GM23338 (cell line): Measurements from ENCODE around the gene PDE1A. TPM values are rescaled to one million over a fixed set of nuclear protein-coding genes. Genes with fewer than 3 reads are reported as not detected.
A peak's percentile ranks its signal among the peaks of the same experiment; 100 is the strongest.

Experiments
- ATAC-seq: fragments of 200-7000 bp; cut with Tn5 transposase; 3 replicates; pipeline ENCODE4 v1.9.1; 2020
- DNase-seq: peaks from one replicate; pipeline ENCODE4 v3.0.0-alpha.2; 2015; ENCODE audit warnings: low spot score
- H2AFZ ChIP-seq: fragments of 200-600 bp; sonication (generic); 2 replicates; pipeline ENCODE4 v1.8.0; 2016; ENCODE audit warnings: antibody characterized with exemption, mild to moderate bottlenecking, moderate library complexity
- H3F3A ChIP-seq: fragments of 200-600 bp; sonication (generic); replicated peaks from 2 replicates; pipeline ENCODE4 v1.8.0; 2017; ENCODE audit warnings: antibody characterized with exemption, mixed run types, low read depth
- H3K27ac ChIP-seq: fragments of 200-600 bp; sonication (generic); 2 replicates; pipeline ENCODE4 v1.6.1; 2016; ENCODE audit warnings: low read depth
- H3K27me3 ChIP-seq: fragments of 200-600 bp; sonication (generic); 2 replicates; pipeline ENCODE4 v1.8.0; 2016; ENCODE audit warnings: mild to moderate bottlenecking, mixed run types, moderate library complexity; ENCODE audit not compliant: insufficient read depth
- H3K36me3 ChIP-seq: fragments of 200-600 bp; sonication (generic); 2 replicates; pipeline ENCODE4 v1.8.0; 2016; ENCODE audit warnings: mild to moderate bottlenecking; ENCODE audit not compliant: insufficient read depth
- H3K4me1 ChIP-seq: fragments of 200-600 bp; sonication (generic); 2 replicates; pipeline ENCODE4 v1.8.0; 2016; ENCODE audit warnings: mild to moderate bottlenecking, moderate library complexity; ENCODE audit not compliant: insufficient read depth
- H3K4me2 ChIP-seq: fragments of 200-600 bp; sonication (generic); 2 replicates; pipeline ENCODE4 v1.7.1; 2017; ENCODE audit warnings: mixed run types
- H3K4me3 ChIP-seq: fragments of 200-600 bp; sonication (generic); 2 replicates; pipeline ENCODE4 v1.6.1; 2016; ENCODE audit warnings: mixed run types
- H3K79me2 ChIP-seq: fragments of 200-600 bp; sonication (generic); replicated peaks from 2 replicates; pipeline ENCODE4 v1.8.0; 2017; ENCODE audit warnings: mild to moderate bottlenecking; ENCODE audit not compliant: insufficient read depth
- H3K9me2 ChIP-seq: fragments of 200-600 bp; sonication (generic); 2 replicates; pipeline ENCODE4 v1.8.0; 2017; ENCODE audit not compliant: insufficient read depth
- H4K20me1 ChIP-seq: fragments of 200-600 bp; sonication (generic); replicated peaks from 2 replicates; pipeline ENCODE4 v1.8.0; 2017; ENCODE audit warnings: mild to moderate bottlenecking; ENCODE audit not compliant: insufficient read depth
- H3K27ac Mint-ChIP-seq: 2 replicates; pipeline ENCODE4 v1.8.0; 2020; ENCODE audit warnings: inconsistent platforms, mild to moderate bottlenecking, moderate library complexity, mixed read lengths
- H3K27me3 Mint-ChIP-seq: 3 replicates; pipeline ENCODE4 v1.8.0; 2022; ENCODE audit warnings: low read depth, mild to moderate bottlenecking, moderate library complexity, mixed read lengths, inconsistent platforms; ENCODE audit not compliant: insufficient read depth, poor library complexity
- H3K36me3 Mint-ChIP-seq: 3 replicates; pipeline ENCODE4 v1.8.0; 2021; ENCODE audit warnings: low read depth, mild to moderate bottlenecking, inconsistent platforms, moderate library complexity, mixed read lengths
- H3K4me1 Mint-ChIP-seq: 3 replicates; pipeline ENCODE4 v1.8.0; 2020; ENCODE audit warnings: mild to moderate bottlenecking, inconsistent platforms, mixed read lengths
- H3K4me3 Mint-ChIP-seq: 3 replicates; pipeline ENCODE4 v1.8.0; 2021; ENCODE audit warnings: moderate library complexity, mild to moderate bottlenecking, inconsistent platforms, mixed read lengths
- H3K9me3 Mint-ChIP-seq: 3 replicates; pipeline ENCODE4 v1.8.0; 2020; ENCODE audit warnings: moderate library complexity, mild to moderate bottlenecking, inconsistent platforms, mixed read lengths
- CTCF ChIP-seq, 2 experiments: fragments of 200-600 bp in 1 of 2; sonication (generic) in 1 of 2; conservative IDR thresholded peaks; 2 replicates each; pipeline versions ENCODE4 v1.5.1 to v1.6.1; 2016 to 2017; ENCODE audit warnings: antibody characterized with exemption in 2 of 2, low read depth in 2 of 2, mild to moderate bottlenecking in 2 of 2, moderate library complexity in 1 of 2
- REST ChIP-seq: IDR thresholded peaks from one replicate; pipeline ENCODE4 v1.6.1; 2018; ENCODE audit warnings: antibody characterized with exemption; ENCODE audit not compliant: unreplicated experiment
- STAT1 ChIP-seq: IDR thresholded peaks from one replicate; pipeline ENCODE4 v1.6.1; 2016; ENCODE audit warnings: antibody characterized with exemption; ENCODE audit not compliant: unreplicated experiment
- ZNF114 ChIP-seq: fragments of 250-450 bp; sonication (Bioruptor Pico); IDR thresholded peaks from 2 replicates; pipeline ENCODE4 v1.5.0; 2020; ENCODE audit warnings: mild to moderate bottlenecking, moderate library complexity
- ZNF331 ChIP-seq: fragments of 250-450 bp; sonication (Bioruptor Pico); IDR thresholded peaks from 2 replicates; pipeline ENCODE4 v1.5.0; 2020; ENCODE audit warnings: low read depth, mild to moderate bottlenecking, moderate library complexity
- ZNF462 ChIP-seq: fragments of 250-450 bp; sonication (Bioruptor Pico); IDR thresholded peaks from 2 replicates; pipeline ENCODE4 v1.5.0; 2020; ENCODE audit warnings: mild to moderate bottlenecking, moderate library complexity
- polyA plus RNA-seq: library from polyadenylated mRNA; unstranded; fragments of >200 nt; fragmentation: Nextera tagmentation; extraction: Ambion mirVana; gene quantifications from 2 replicates; pipeline ENCODE4 v1.2.1, GENCODE V29; 2016
- total RNA-seq: library from RNA; depleted of rRNA; stranded (reverse); fragments of >200 nt; shearing (Covaris generic); gene quantifications from 2 replicates; pipeline ENCODE4 v1.2.3, GENCODE V29; 2014

The PDE1A gene
- total and polyA plus RNA-seq, 2 experiments from 2014 or later: 0.28 to 0.31 TPM

GRCh38 chr2:182299632-182300031 lies 127.2 kb downstream of the PDE1A start (continued):
- TF ChIP-seq REST: no peak
- no peak for TF ChIP-seq STAT1
- no peak for TF ChIP-seq CTCF (conservative IDR thresholded peaks at IDR 0.05; ENCODE audit: low read depth in 2 of 2)

- Mint-ChIP-seq H3K27ac (no peak overlapping the region), H3K4me3 (no peak overlapping the region), H3K36me3 (no peaks in the 10 kb centered on the region), H3K4me1 (no peaks in the 10 kb centered on the region), H3K27me3 (no peaks in the 10 kb centered on the region), H3K9me3 (no peaks in the 10 kb centered on the region)
- Histone ChIP-seq H2AFZ (0 out of 2 replicates have a peak overlapping the region, but pooled peaks have one; percentile 38), H3K27me3 (no peaks in the 10 kb centered on the region), H4K20me1 (no peaks in the 10 kb centered on the region), H3K9me2 (0 out of 2 replicates have a peak, but pooled peaks cover 3% of the 10 kb centered on the region), H3K4me2 (no peak overlapping the region), H3K27ac (no peak overlapping the region), H3K36me3 (no peaks in the 10 kb centered on the region), H3K4me3 (no peak overlapping the region), H3F3A (no peaks in the 10 kb centered on the region), H3K4me1 (no peaks in the 10 kb centered on the region), H3K79me2 (no peaks in the 10 kb centered on the region)
- TF ChIP-seq ZNF462 (CRISPR knock-in tag) (no peak), ZNF114 (CRISPR knock-in tag) (no peak), ZNF331 (no peak), REST (no peak)
- DNase-seq: no peak
- no peak for ATAC-seq
These were observed 128.4 kb downstream of the PDE1A start for GRCh38 chr2:182298456-182298855.
